Measurements from ENCODE around the gene NDUFB4. TPM values are rescaled to one million over a fixed set of nuclear protein-coding genes. Genes with fewer than 3 reads are reported as not detected.

The NDUFB4 gene
- total RNA-seq, 1 donor from 2014 or later: 80.4 TPM

DNA sequence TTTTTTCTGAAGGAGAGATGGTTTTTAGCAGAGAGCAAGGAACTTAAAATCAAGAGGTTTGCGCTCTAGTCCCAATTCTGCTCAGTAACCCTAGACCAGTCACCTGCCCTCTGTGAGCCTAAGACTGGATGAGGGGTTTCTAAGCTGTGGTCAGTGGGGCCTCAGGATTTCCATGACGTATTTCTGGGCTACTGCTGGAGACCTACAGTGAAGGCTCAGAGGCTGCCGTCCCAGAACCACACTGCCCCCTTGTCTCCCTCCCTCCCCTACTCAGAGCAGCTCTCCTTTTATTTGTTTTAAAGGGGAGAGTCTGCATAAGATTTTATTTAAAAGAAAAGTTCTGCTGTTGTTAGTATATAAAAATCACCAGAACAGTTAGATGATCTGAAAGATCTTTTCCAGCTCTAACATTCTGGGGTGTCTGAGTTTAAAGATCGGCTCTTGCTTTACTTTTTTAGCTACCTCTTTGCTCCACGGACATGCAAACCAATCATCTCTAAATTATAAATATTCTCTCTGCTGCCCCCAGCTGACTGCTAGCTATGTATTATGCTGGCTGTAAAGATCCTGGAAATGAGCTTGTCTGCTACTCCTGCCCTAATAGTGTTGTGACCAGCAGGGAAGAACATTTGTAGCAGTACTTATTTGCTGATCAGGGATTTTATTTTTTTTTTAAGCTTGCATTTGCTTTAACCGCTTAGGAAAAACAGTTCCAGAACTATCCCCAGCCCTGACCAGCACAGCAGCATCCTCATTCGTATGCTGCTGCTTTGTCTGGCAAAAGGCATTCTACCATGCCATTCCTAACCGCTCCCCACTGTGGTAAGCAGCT lies 28.6 kb upstream of the NDUFB4 start:
- H3K27me3 Mint-ChIP-seq: peaks cover 4% of the 10 kb centered on the region
- ChIA-PET CTCF (interaction anchor here (0.6 to 2.7 kb wide), 9 partner anchors 9 to 324 kb away, joined by 3 to 26 read pairs (median 5); partner anchors contain the start of gene NDUFB4), POLR2A (no interaction called here)
- TF ChIP-seq, protein P1, sequence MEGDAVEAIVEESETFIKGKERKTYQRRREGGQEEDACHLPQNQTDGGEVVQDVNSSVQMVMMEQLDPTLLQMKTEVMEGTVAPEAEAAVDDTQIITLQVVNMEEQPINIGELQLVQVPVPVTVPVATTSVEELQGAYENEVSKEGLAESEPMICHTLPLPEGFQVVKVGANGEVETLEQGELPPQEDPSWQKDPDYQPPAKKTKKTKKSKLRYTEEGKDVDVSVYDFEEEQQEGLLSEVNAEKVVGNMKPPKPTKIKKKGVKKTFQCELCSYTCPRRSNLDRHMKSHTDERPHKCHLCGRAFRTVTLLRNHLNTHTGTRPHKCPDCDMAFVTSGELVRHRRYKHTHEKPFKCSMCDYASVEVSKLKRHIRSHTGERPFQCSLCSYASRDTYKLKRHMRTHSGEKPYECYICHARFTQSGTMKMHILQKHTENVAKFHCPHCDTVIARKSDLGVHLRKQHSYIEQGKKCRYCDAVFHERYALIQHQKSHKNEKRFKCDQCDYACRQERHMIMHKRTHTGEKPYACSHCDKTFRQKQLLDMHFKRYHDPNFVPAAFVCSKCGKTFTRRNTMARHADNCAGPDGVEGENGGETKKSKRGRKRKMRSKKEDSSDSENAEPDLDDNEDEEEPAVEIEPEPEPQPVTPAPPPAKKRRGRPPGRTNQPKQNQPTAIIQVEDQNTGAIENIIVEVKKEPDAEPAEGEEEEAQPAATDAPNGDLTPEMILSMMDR (IDR thresholded peaks at IDR 0.05): no peak
- H3K36me3 Mint-ChIP-seq (ENCODE audit: low read depth): no peaks in the 10 kb centered on the region
- DNase-seq (no peak), ATAC-seq (ENCODE audit: low read depth) (no peak)
- H3K27ac Mint-ChIP-seq: no peak overlapping the region
- H3K9me3 Mint-ChIP-seq: no peaks in the 10 kb centered on the region
- peaks cover 2% of the 10 kb centered on the region for H3K4me1 Mint-ChIP-seq
- no peak overlapping the region for H3K4me3 Mint-ChIP-seq
- intact Hi-C loops (cut with micrococcal nuclease): no loop called here

DNA sequence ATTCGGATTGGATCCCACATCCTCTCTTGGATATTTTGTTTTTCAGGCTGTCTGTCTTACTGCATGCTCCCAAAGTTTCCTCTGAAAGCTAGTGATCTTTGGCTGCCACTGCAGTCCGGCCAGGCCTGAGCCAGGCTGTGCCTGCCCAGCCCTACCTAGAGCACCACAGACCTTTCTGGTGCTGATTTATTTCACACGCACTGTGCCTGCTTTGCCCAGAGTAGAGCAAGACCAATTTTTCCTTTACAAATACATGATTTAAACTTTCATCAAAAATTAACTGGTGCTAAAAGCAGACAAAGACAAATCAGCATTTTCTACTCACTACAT lies 28.0 kb upstream of the NDUFB4 start:
- Mint-ChIP-seq H3K4me1 (peaks cover 2% of the 10 kb centered on the region), H3K27me3 (peaks cover 8% of the 10 kb centered on the region), H3K9me3 (no peaks in the 10 kb centered on the region), H3K4me3 (no peak overlapping the region), H3K36me3 (ENCODE audit: low read depth) (no peaks in the 10 kb centered on the region), H3K27ac (no peak overlapping the region)
- TF ChIP-seq, protein P1 (IDR thresholded peaks at IDR 0.05): no peak
- no peak for ATAC-seq (ENCODE audit: low read depth)
- intact Hi-C loops (cut with micrococcal nuclease): no loop called here
- ChIA-PET CTCF (interaction anchor here (0.6 to 2.7 kb wide), 7 partner anchors 9 to 323 kb away, joined by 3 to 26 read pairs (median 5); partner anchors contain the start of gene NDUFB4), POLR2A (no interaction called here)
- no peak for DNase-seq

DNA sequence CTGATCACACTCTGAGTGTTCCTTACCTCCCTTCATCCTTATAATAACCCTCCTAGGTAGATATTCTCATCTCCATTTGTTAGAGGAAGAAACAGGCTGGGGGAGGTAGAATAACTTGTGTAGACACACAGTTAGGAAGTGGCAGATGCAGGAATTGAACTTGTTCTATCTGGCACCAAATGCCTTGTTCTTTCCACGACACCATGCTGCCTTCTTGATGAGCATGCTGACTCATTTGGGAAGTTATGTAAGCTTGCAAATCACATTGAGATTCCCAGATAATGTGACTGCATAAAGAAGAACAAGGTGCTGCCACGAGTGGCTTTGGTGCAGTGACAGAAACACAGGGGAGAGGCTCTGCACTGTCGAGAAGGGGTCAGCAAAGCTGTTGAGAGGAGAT lies 27.5 kb upstream of the NDUFB4 start:
- Mint-ChIP-seq H3K4me1 (peaks cover 2% of the 10 kb centered on the region), H3K4me3 (no peak overlapping the region), H3K27ac (no peak overlapping the region), H3K9me3 (no peaks in the 10 kb centered on the region), H3K27me3 (peaks cover 8% of the 10 kb centered on the region), H3K36me3 (ENCODE audit: low read depth) (no peaks in the 10 kb centered on the region)
- POLR2A ChIA-PET: no interaction called here
- intact Hi-C loops (cut with micrococcal nuclease): no loop called here
- DNase-seq (no peak), ATAC-seq (ENCODE audit: low read depth) (no peak)
- CTCF ChIA-PET: interaction anchor here (0.8 to 2.7 kb wide), 4 partner anchors 10 to 227 kb away, joined by 3 to 26 read pairs (median 7); partner anchors contain the start of gene NDUFB4
- TF ChIP-seq, protein P1 (IDR thresholded peaks at IDR 0.05): no peak

DNA sequence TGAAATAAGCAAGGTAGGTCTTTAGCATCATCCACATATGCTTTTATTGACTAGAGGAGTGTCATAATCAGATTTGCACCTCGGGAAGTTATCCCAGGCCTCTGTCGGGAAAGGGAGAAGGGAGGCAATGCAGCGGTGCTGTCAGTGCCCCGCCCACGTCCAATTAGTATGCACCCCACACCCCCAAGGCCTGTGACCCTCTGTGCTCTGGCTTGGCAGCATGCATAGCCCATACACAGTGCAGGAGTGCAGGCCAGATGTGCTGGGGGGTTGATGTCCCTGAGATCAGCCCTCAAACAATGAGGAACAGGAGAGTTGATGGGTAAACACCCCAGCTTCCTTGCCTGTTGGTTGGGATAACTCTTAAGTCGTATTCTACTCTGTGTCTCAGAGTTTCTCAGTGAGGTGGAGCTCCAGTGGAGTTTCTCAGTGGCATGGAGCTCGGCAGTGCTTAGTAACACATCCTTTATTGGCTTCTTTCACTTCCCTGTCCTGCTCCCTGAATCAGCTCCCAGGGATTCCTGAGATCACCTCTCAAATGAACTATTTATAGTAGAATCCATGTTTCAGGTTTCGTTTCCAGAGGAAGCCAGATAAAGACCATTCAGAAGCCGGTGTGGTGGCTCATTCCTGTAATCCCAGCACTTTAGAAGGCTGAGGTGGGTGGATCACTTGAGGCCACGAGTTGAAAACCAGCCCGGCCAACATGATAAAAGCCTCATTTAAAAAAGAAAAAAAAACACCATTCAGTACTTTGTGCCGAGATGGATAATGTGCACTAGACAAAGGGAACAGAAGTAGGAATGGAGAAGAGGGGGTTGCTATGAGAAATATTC lies 26.7 kb upstream of the NDUFB4 start:
- CTCF ChIA-PET: interaction anchor here (2.7 kb wide), 1 partner anchor 26 kb away, joined by 9 read pairs; the partner anchor contains the start of gene NDUFB4
- H3K4me1 Mint-ChIP-seq: peaks cover 2% of the 10 kb centered on the region
- POLR2A ChIA-PET: no interaction called here
- intact Hi-C loops (cut with micrococcal nuclease): no loop called here
- H3K9me3 Mint-ChIP-seq: no peaks in the 10 kb centered on the region
- H3K27ac Mint-ChIP-seq: no peak overlapping the region
- TF ChIP-seq, protein P1 (IDR thresholded peaks at IDR 0.05): no peak
- ATAC-seq (ENCODE audit: low read depth) (no peak), DNase-seq (no peak)
- H3K36me3 Mint-ChIP-seq (ENCODE audit: low read depth): no peaks in the 10 kb centered on the region
- no peak overlapping the region for H3K4me3 Mint-ChIP-seq
- H3K27me3 Mint-ChIP-seq: peaks cover 8% of the 10 kb centered on the region

DNA sequence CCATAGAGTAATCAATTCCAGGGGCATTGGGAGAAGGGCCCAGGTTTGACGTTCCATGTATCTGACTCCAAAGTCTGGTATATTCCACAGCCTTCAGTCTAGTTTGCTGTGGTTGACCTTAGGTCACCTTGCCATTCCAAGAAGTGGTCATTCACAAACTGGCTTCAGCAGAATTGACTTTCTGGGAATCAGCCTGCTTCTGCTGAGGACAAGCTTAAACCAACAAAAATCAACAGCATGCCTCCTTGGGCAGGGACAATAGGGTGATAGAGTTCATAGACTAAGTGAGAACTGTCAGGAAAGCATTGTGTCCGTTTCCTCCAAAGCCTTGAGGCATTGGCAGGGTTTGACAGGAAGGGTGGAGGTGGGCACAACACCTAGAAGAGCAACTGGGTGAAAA lies 24.1 kb upstream of the NDUFB4 start:
- ChIA-PET POLR2A (no interaction called here), CTCF (no interaction called here)
- Mint-ChIP-seq H3K27ac (no peak overlapping the region), H3K36me3 (ENCODE audit: low read depth) (no peaks in the 10 kb centered on the region), H3K4me1 (peaks cover 2% of the 10 kb centered on the region), H3K9me3 (peaks cover 2% of the 10 kb centered on the region), H3K4me3 (no peak overlapping the region), H3K27me3 (peaks cover 10% of the 10 kb centered on the region)
- DNase-seq: no peak
- no peak for ATAC-seq (ENCODE audit: low read depth)
- intact Hi-C loops (cut with micrococcal nuclease): no loop called here
- TF ChIP-seq, protein P1 (IDR thresholded peaks at IDR 0.05): no peak
